Stimulated activated naive CD8-positive, alpha-beta T cell treated with anti-CD3 and anti-CD28 coated beads, Interleukin-15, amount 100 ng/mL, for 72 hours (primary cell): ENCODE measurements around the gene CPHXL2.

ENCODE experiments used
- ATAC-seq: fragments of 150-1000 bp; cut with Tn5 transposase; 2 replicates; pipeline ENCODE4 v1.10.0; 2021; ENCODE audit warnings: mild to moderate bottlenecking, moderate library complexity
- DNase-seq, 2 donors: peaks; one replicate each; pipeline ENCODE4 v3.0.0; 2021 to 2022
- H3K27ac Mint-ChIP-seq, 2 donors: one replicate each; pipeline ENCODE4 v1.8.0; 2022; ENCODE audit warnings: mild to moderate bottlenecking in 2 of 2, mixed read lengths in 2 of 2, moderate library complexity in 2 of 2
- H3K27me3 Mint-ChIP-seq: one replicate; pipeline ENCODE4 v1.8.0; 2022; ENCODE audit warnings: mixed read lengths
- H3K4me1 Mint-ChIP-seq: one replicate; pipeline ENCODE4 v1.8.0; 2022; ENCODE audit warnings: mild to moderate bottlenecking, mixed read lengths
- H3K4me3 Mint-ChIP-seq, 2 donors: one replicate each; pipeline ENCODE4 v1.8.0; 2022; ENCODE audit warnings: mild to moderate bottlenecking in 2 of 2, mixed read lengths in 2 of 2, moderate library complexity in 1 of 2
- H3K9me3 Mint-ChIP-seq, 2 donors: one replicate each; pipeline ENCODE4 v1.8.0; 2022; ENCODE audit warnings: mixed read lengths in 2 of 2

Gene CPHXL2

GRCh38 chr16:75653922-75654321 lies 22.9 kb downstream of the CPHXL2 start:
- ATAC-seq, result no peak
- H3K4me1 Mint-ChIP-seq, result peaks cover 55% of the 10 kb centered on the region
- DNase-seq, result no peak
- peak overlapping the region; percentile 15 to 29 for H3K4me3 Mint-ChIP-seq
- H3K9me3 Mint-ChIP-seq, result no peaks in the 10 kb centered on the region
- H3K27ac Mint-ChIP-seq, result peak overlapping the region; percentile 64 to 86
- H3K27me3 Mint-ChIP-seq, result no peaks in the 10 kb centered on the region

GRCh38 chr16:75648265-75649076 lies 28.3 kb downstream of the CPHXL2 start:
- Mint-ChIP-seq H3K27me3 (no peaks in the 10 kb centered on the region), H3K4me1 (peaks cover 63% of the 10 kb centered on the region), H3K9me3 (no peaks in the 10 kb centered on the region), H3K4me3 (peak overlapping the region; percentile 92 to 95), H3K27ac (peak overlapping the region; percentile 97 to 98)
- ATAC-seq (peak; percentile 45), DNase-seq (peak; percentile 84 to 87)

- peak; percentile 95 to 97 for DNase-seq
- peak within 1 kb of the TSS; percentile 98 for H3K27ac Mint-ChIP-seq
- no peaks in the 10 kb centered on the region for H3K27me3 Mint-ChIP-seq
- H3K9me3 Mint-ChIP-seq, result no peaks in the 10 kb centered on the region
- H3K4me3 Mint-ChIP-seq, result peak within 1 kb of the TSS; percentile 92 to 95
- peaks cover 58% of the 10 kb centered on the region for H3K4me1 Mint-ChIP-seq
- peak; percentile 95 for ATAC-seq
Observed at GRCh38 chr16:75647492-75648264, 29.1 kb downstream of the CPHXL2 start, which contains the start of the genes KARS1 and TERF2IP. Gene KARS1 (minus strand): TSS chr16:75647665. CDS start chr16:75647639, 26 bp downstream. Gene TERF2IP (plus strand): TSS chr16:75647773. CDS start chr16:75647883, 110 bp downstream.

- DNase-seq (no peak), ATAC-seq (peak; percentile 17)
- Mint-ChIP-seq H3K4me3 (peak overlapping the region; percentile 92 to 95), H3K27me3 (no peaks in the 10 kb centered on the region), H3K9me3 (no peaks in the 10 kb centered on the region), H3K4me1 (peaks cover 52% of the 10 kb centered on the region), H3K27ac (peak overlapping the region; percentile 98)
Observed at GRCh38 chr16:75647112-75647491, 29.7 kb downstream of the CPHXL2 start.

GRCh38 chr16:75644240-75645012 lies 32.4 kb downstream of the CPHXL2 start:
- DNase-seq (no peak), ATAC-seq (no peak)
- Mint-ChIP-seq H3K27ac (peak overlapping the region in 1 of 2 donors; percentile 89), H3K4me1 (peaks cover 34% of the 10 kb centered on the region), H3K4me3 (peak overlapping the region; percentile 57 to 77), H3K9me3 (no peaks in the 10 kb centered on the region), H3K27me3 (no peaks in the 10 kb centered on the region)

- DNase-seq (no peak), ATAC-seq (no peak)
- peaks cover 32% of the 10 kb centered on the region for H3K4me1 Mint-ChIP-seq
- H3K4me3 Mint-ChIP-seq, result no peak overlapping the region
- H3K27ac Mint-ChIP-seq, result peak overlapping the region; percentile 83 to 84
- H3K27me3 Mint-ChIP-seq, result no peaks in the 10 kb centered on the region
- no peaks in the 10 kb centered on the region for H3K9me3 Mint-ChIP-seq
Observed at GRCh38 chr16:75640598-75640997, 36.2 kb downstream of the CPHXL2 start.

- Mint-ChIP-seq H3K4me3 (no peak overlapping the region), H3K27me3 (no peaks in the 10 kb centered on the region)
- no peak for ATAC-seq
Observed at GRCh38 chr16:75635036-75635435, 41.8 kb downstream of the CPHXL2 start.

GRCh38 chr16:75632857-75633256 lies 44.0 kb downstream of the CPHXL2 start:
- Mint-ChIP-seq H3K27ac (peak overlapping the region in 1 of 2 donors; percentile 26), H3K27me3 (no peaks in the 10 kb centered on the region), H3K4me3 (no peak overlapping the region), H3K9me3 (no peaks in the 10 kb centered on the region), H3K4me1 (peaks cover 17% of the 10 kb centered on the region)
- ATAC-seq (no peak), DNase-seq (no peak)

More at GRCh38 chr16:75635036-75635435, 41.8 kb downstream of the CPHXL2 start:
- Mint-ChIP-seq H3K4me1 (peaks cover 6% of the 10 kb centered on the region), H3K27ac (no peak overlapping the region), H3K9me3 (no peaks in the 10 kb centered on the region)
- DNase-seq, result no peak

- Mint-ChIP-seq H3K4me3 (no peak overlapping the region), H3K27ac (no peak overlapping the region), H3K27me3 (no peaks in the 10 kb centered on the region), H3K4me1 (peaks cover 17% of the 10 kb centered on the region), H3K9me3 (no peaks in the 10 kb centered on the region)
- ATAC-seq (no peak), DNase-seq (no peak)
Observed at GRCh38 chr16:75630052-75630451, 46.8 kb downstream of the CPHXL2 start.

- H3K9me3 Mint-ChIP-seq, result no peaks in the 10 kb centered on the region
- DNase-seq (no peak), ATAC-seq (no peak)
- H3K27ac Mint-ChIP-seq, result no peak overlapping the region
- H3K27me3 Mint-ChIP-seq, result no peaks in the 10 kb centered on the region
- H3K4me3 Mint-ChIP-seq, result no peak overlapping the region
- peaks cover 17% of the 10 kb centered on the region for H3K4me1 Mint-ChIP-seq
Observed at GRCh38 chr16:75629132-75629531, 47.7 kb downstream of the CPHXL2 start.

- Mint-ChIP-seq H3K27ac (peak overlapping the region; percentile 69 to 78), H3K27me3 (no peaks in the 10 kb centered on the region), H3K9me3 (no peaks in the 10 kb centered on the region), H3K4me1 (peaks cover 17% of the 10 kb centered on the region), H3K4me3 (no peak overlapping the region)
- DNase-seq (no peak), ATAC-seq (no peak)
Observed at GRCh38 chr16:75628351-75628750, 48.5 kb downstream of the CPHXL2 start.

GRCh38 chr16:75627851-75628250 lies 49.0 kb downstream of the CPHXL2 start:
- Mint-ChIP-seq H3K27me3 (no peaks in the 10 kb centered on the region), H3K27ac (peak overlapping the region; percentile 14 to 69), H3K9me3 (no peaks in the 10 kb centered on the region), H3K4me1 (peaks cover 17% of the 10 kb centered on the region), H3K4me3 (no peak overlapping the region)
- no peak for ATAC-seq
- DNase-seq, result no peak

GRCh38 chr16:75626806-75627205 lies 50.0 kb downstream of the CPHXL2 start:
- ATAC-seq (no peak), DNase-seq (no peak)
- Mint-ChIP-seq H3K4me1 (peaks cover 22% of the 10 kb centered on the region), H3K4me3 (no peak overlapping the region), H3K9me3 (no peaks in the 10 kb centered on the region), H3K27me3 (no peaks in the 10 kb centered on the region), H3K27ac (peak overlapping the region; percentile 28 to 44)

GRCh38 chr16:75624921-75625334 lies 51.9 kb downstream of the CPHXL2 start:
- H3K4me3 Mint-ChIP-seq, result no peak overlapping the region
- no peak for ATAC-seq
- H3K27me3 Mint-ChIP-seq, result no peaks in the 10 kb centered on the region
- H3K4me1 Mint-ChIP-seq, result peaks cover 40% of the 10 kb centered on the region
- H3K9me3 Mint-ChIP-seq, result no peaks in the 10 kb centered on the region
- no peak for DNase-seq
- H3K27ac Mint-ChIP-seq, result peak overlapping the region in 1 of 2 donors; percentile 37
